Activated CD8-positive, alpha-beta T cell treated with anti-CD3 and anti-CD28 coated beads for 36 hours (primary cell): ENCODE data around the gene KIAA0513. TPM values are rescaled to one million over a fixed set of nuclear protein-coding genes. Genes with fewer than 3 reads are reported as not detected.

Experiments
- ATAC-seq: fragments of 200-7000 bp; cut with Tn5 transposase; one replicate; pipeline ENCODE4 v1.10.0; 2021; ENCODE audit warnings: mild to moderate bottlenecking, moderate library complexity
- CTCF ChIA-PET: fragments of 350-600 bp; sonication (Branson Sonifier 250); formaldehyde crosslinking; loops from one replicate; lab custom pipeline; 2021; ENCODE audit warnings: antibody characterized with exemption; lab: Charles Lee
- POLR2A ChIA-PET: fragments of 350-600 bp; sonication (Branson Sonifier 250); formaldehyde crosslinking; loops from one replicate; lab custom pipeline; 2021; ENCODE audit warnings: antibody characterized with exemption; lab: Charles Lee
- DNase-seq: peaks from one replicate; pipeline ENCODE4 v3.0.0-alpha.2; 2020
- H3K27ac Mint-ChIP-seq: one replicate; pipeline ENCODE4 v1.8.0; 2021; ENCODE audit warnings: mild to moderate bottlenecking, mixed read lengths
- H3K27me3 Mint-ChIP-seq: one replicate; pipeline ENCODE4 v1.8.0; 2021; ENCODE audit warnings: mixed read lengths
- H3K36me3 Mint-ChIP-seq: one replicate; pipeline ENCODE4 v1.8.0; 2021; ENCODE audit warnings: low read depth, mixed read lengths
- H3K4me1 Mint-ChIP-seq: one replicate; pipeline ENCODE4 v1.8.0; 2021; ENCODE audit warnings: low read depth, mixed read lengths
- H3K4me3 Mint-ChIP-seq: one replicate; pipeline ENCODE4 v1.8.0; 2021; ENCODE audit warnings: mild to moderate bottlenecking, moderate library complexity, mixed read lengths
- H3K9me3 Mint-ChIP-seq: one replicate; pipeline ENCODE4 v1.8.0; 2021; ENCODE audit warnings: mixed read lengths
- CTCF ChIP-seq: fragments of 200-600 bp; IDR thresholded peaks from one replicate; pipeline ENCODE4 v1.8.0; 2022; ENCODE audit warnings: antibody characterized with exemption, mild to moderate bottlenecking
- intact Hi-C: fragments of 100-400 bp; cut with micrococcal nuclease; formaldehyde crosslinking; loops from one replicate; pipeline ENCODE4 v1.10.0; 2022
- total RNA-seq, 2 experiments: library from RNA; stranded (reverse); gene quantifications; one replicate each; pipeline ENCODE4 v1.2.3, GENCODE V29; 2021

Gene KIAA0513
- total RNA-seq, 2 experiments from 2014 or later: 3.9 to 5.3 TPM

DNA sequence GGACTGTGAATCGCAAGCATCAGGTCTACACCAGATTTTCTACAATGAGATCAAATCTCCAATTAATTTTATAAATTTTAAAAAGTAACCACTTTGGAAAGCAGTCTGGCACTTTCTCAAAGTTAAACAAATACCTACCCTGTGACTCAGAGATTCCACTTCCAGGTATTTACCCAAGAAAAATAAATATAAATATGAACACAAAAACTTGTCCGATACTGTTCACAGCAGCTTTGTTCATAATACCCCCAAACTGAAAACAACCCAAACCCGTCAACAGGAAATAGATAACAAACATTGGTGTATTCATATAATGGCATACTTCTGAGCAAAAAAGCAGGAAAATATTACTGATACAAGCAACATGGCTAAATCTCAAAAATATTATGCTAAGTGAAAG is 28.4 kb upstream of the KIAA0513 start:
- ATAC-seq (no peak), DNase-seq (no peak)
- CTCF ChIA-PET: interaction anchor here (1.0 kb wide), 1 partner anchor 87 kb away, joined by 5 read pairs; no protein-coding TSS in a partner anchor
- no peak overlapping the region for H3K4me3 Mint-ChIP-seq
- intact Hi-C loops: no loop called here
- peaks cover 21% of the 10 kb centered on the region for H3K36me3 Mint-ChIP-seq
- no peak for TF ChIP-seq CTCF
- POLR2A ChIA-PET: interaction anchor here (0.6 kb wide), 1 partner anchor 392 kb away, joined by 3 read pairs; no protein-coding TSS in a partner anchor
- peaks cover 37% of the 10 kb centered on the region for H3K4me1 Mint-ChIP-seq
- no peaks in the 10 kb centered on the region for H3K27me3 Mint-ChIP-seq
- no peak overlapping the region for H3K27ac Mint-ChIP-seq
- no peaks in the 10 kb centered on the region for H3K9me3 Mint-ChIP-seq

- intact Hi-C loops: no loop called here
- TF ChIP-seq CTCF: no peak
- POLR2A ChIA-PET: no interaction called here
- Mint-ChIP-seq H3K27ac (no peak overlapping the region), H3K36me3 (peaks cover 14% of the 10 kb centered on the region), H3K4me3 (no peak overlapping the region), H3K27me3 (no peaks in the 10 kb centered on the region), H3K9me3 (no peaks in the 10 kb centered on the region), H3K4me1 (peaks cover 43% of the 10 kb centered on the region)
- DNase-seq: no peak
- CTCF ChIA-PET: no interaction called here
- ATAC-seq: no peak
Measured at GRCh38 chr16:84999857-85000480, 27.6 kb upstream of the KIAA0513 start.

- POLR2A ChIA-PET: no interaction called here
- ATAC-seq (no peak), DNase-seq (no peak)
- no peaks in the 10 kb centered on the region for H3K9me3 Mint-ChIP-seq
- H3K36me3 Mint-ChIP-seq: peaks cover 6% of the 10 kb centered on the region
- H3K4me3 Mint-ChIP-seq: no peak overlapping the region
- H3K27ac Mint-ChIP-seq: peak overlapping the region; percentile 47
- CTCF ChIA-PET: interaction anchor here (1.5 kb wide), 2 partner anchors 9 to 31 kb away, joined by 3 to 5 read pairs; partner anchors contain the start of gene ZDHHC7
- intact Hi-C loops: no loop called here
- no peak for TF ChIP-seq CTCF
- peaks cover 48% of the 10 kb centered on the region for H3K4me1 Mint-ChIP-seq
- no peaks in the 10 kb centered on the region for H3K27me3 Mint-ChIP-seq
Measured at GRCh38 chr16:85002099-85002541, 25.5 kb upstream of the KIAA0513 start.

DNA sequence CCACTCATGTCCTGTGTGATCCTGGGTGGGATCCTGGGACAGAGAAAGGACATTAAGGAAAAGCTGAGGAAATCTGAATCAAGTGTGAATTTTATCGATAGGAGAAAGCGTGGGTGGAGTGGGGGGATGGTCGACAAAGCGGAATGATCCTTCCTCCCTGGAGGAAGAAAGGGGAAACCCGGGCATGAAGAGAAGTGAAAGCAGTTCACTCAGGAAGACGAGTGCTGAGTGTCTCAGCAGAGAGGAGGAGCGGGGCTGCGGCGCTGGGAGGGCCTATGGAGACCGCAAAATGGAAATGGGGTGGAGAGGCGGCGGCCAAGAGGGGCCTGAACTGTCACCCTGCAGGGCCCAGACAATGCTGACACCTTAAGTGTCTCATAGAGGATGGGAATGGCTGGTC is 25.0 kb upstream of the KIAA0513 start:
- intact Hi-C loops: no loop called here
- no peaks in the 10 kb centered on the region for H3K27me3 Mint-ChIP-seq
- H3K27ac Mint-ChIP-seq: peak overlapping the region; percentile 47
- ChIA-PET CTCF (no interaction called here), POLR2A (no interaction called here)
- H3K36me3 Mint-ChIP-seq: peaks cover 6% of the 10 kb centered on the region
- H3K4me1 Mint-ChIP-seq: peaks cover 52% of the 10 kb centered on the region
- TF ChIP-seq CTCF: no peak
- no peak overlapping the region for H3K4me3 Mint-ChIP-seq
- peak; percentile 19 for DNase-seq
- H3K9me3 Mint-ChIP-seq: no peaks in the 10 kb centered on the region
- peak; percentile 66 for ATAC-seq

- Mint-ChIP-seq H3K4me3 (no peak overlapping the region), H3K27me3 (no peaks in the 10 kb centered on the region), H3K4me1 (peaks cover 55% of the 10 kb centered on the region), H3K36me3 (peaks cover 6% of the 10 kb centered on the region), H3K27ac (peak overlapping the region; percentile 47), H3K9me3 (no peaks in the 10 kb centered on the region)
- no peak for DNase-seq
- no peak for ATAC-seq
- POLR2A ChIA-PET: no interaction called here
- intact Hi-C loops: no loop called here
- CTCF ChIA-PET: no interaction called here
- no peak for TF ChIP-seq CTCF
Measured at GRCh38 chr16:85003076-85003475, 24.5 kb upstream of the KIAA0513 start.
